RWPE2 (cell line): ENCODE measurements around the gene ZNHIT3.
A peak's percentile ranks its signal among the peaks of the same experiment; 100 is the strongest.

Experiments used
- ATAC-seq: fragments of 200-7000 bp; cut with Tn5 transposase; 3 replicates; pipeline ENCODE4 v1.9.1; 2021; ENCODE audit warnings: low read depth
- DNase-seq: peaks from one replicate; pipeline ENCODE4 v3.0.0-alpha.2; 2020; ENCODE audit warnings: low spot score
- H3K27ac ChIP-seq: fragments of 450-650 bp; 2 replicates; pipeline ENCODE4 v1.5.1; 2017; ENCODE audit warnings: mild to moderate bottlenecking; ENCODE audit not compliant: poor library complexity, severe bottlenecking
- H3K27me3 ChIP-seq: fragments of 250-450 bp; sonication (Bioruptor Pico); 2 replicates; pipeline ENCODE4 v1.5.1; 2021; ENCODE audit warnings: mild to moderate bottlenecking, moderate library complexity; ENCODE audit not compliant: insufficient read depth, poor library complexity, severe bottlenecking
- H3K36me3 ChIP-seq: fragments of 250-450 bp; sonication (Bioruptor Pico); 2 replicates; pipeline ENCODE4 v1.5.1; 2020; ENCODE audit warnings: low read depth, mild to moderate bottlenecking, moderate library complexity
- H3K4me1 ChIP-seq: fragments of 250-450 bp; sonication (Bioruptor Pico); 2 replicates; pipeline ENCODE4 v1.5.1; 2021; ENCODE audit warnings: mild to moderate bottlenecking, moderate library complexity; ENCODE audit not compliant: insufficient read depth, poor library complexity, severe bottlenecking
- H3K4me3 ChIP-seq: fragments of 250-450 bp; sonication (Bioruptor Pico); 2 replicates; pipeline ENCODE4 v1.5.1; 2021; ENCODE audit warnings: mild to moderate bottlenecking, moderate library complexity; ENCODE audit not compliant: severe bottlenecking
- H3K9me3 ChIP-seq: fragments of 250-450 bp; sonication (Bioruptor Pico); 2 replicates; pipeline ENCODE4 v1.5.1; 2021; ENCODE audit warnings: mild to moderate bottlenecking, moderate library complexity; ENCODE audit not compliant: severe bottlenecking
- TF ChIP-seq, protein P1 (sequence below): fragments of 450-650 bp; IDR thresholded peaks from one replicate; pipeline ENCODE4 v1.5.1; 2017; ENCODE audit warnings: mild to moderate bottlenecking, moderate library complexity; ENCODE audit not compliant: poor library complexity, severe bottlenecking

ZNHIT3 gene

GRCh38 chr17:36533935-36534839 lies 47.7 kb downstream of the ZNHIT3 start:
- peaks cover 4% of the 10 kb centered on the region for H3K4me1 ChIP-seq
- peaks cover 68% of the 10 kb centered on the region for H3K36me3 ChIP-seq
- ATAC-seq = peak; percentile 64

DNA sequence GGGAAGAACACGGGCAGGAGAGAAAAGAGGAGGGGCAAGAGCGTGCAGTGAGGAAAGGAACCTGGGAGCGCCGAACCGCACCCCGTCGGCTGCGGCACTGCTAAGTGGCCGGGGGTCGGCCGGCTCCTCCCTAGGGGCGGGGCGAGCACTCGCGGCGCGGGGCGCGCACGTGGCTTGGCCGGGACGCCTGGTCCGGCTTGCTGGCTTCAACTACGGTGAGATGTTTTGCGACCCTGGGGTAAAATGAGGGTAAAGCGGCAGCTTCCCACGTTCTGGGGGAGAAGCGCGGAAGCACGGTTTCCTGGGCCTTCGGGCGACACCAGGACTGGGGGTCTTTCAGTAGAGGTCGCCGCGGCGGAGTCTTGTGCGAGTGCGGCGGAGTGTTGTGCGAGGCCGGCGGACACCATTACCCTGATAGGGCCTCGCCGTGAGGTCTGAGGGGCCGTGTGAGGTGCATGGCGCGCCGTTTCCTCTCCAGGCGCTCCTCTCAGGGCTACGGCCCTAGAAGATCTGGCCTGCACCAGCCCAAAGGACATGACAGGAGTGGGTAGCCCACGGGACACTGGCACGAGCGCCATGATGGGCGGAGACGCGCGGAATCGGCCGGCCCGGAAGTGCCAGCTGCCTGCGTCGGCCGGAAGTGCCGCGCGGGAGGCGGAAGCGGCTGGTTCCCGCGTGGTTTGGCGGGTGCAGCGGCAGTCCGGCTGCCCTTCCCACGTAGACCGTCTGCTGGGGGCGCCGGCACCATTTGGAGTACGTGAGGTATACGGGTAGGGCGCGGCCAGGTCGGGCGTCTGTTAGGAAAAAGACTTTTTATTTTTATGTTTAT lies 48.6 kb downstream of the ZNHIT3 start, which contains the start of the genes MYO19 and PIGW:
MYO19 (minus strand) TSS at position 29 of the 829 bp plus-strand sequence. CDS start 2,330 bp downstream, outside the sequence.
PIGW (plus strand) TSS at position 148 of the 829 bp plus-strand sequence. CDS start 2,115 bp downstream, outside the sequence.
- H3K9me3 ChIP-seq = no peaks in the 10 kb centered on the region
- ATAC-seq = peak; percentile 82
- peak within 1 kb of the TSS; percentile 90 for H3K27ac ChIP-seq
- TF ChIP-seq, protein P1, sequence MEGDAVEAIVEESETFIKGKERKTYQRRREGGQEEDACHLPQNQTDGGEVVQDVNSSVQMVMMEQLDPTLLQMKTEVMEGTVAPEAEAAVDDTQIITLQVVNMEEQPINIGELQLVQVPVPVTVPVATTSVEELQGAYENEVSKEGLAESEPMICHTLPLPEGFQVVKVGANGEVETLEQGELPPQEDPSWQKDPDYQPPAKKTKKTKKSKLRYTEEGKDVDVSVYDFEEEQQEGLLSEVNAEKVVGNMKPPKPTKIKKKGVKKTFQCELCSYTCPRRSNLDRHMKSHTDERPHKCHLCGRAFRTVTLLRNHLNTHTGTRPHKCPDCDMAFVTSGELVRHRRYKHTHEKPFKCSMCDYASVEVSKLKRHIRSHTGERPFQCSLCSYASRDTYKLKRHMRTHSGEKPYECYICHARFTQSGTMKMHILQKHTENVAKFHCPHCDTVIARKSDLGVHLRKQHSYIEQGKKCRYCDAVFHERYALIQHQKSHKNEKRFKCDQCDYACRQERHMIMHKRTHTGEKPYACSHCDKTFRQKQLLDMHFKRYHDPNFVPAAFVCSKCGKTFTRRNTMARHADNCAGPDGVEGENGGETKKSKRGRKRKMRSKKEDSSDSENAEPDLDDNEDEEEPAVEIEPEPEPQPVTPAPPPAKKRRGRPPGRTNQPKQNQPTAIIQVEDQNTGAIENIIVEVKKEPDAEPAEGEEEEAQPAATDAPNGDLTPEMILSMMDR = peak; percentile 6
- peaks cover 60% of the 10 kb centered on the region for H3K36me3 ChIP-seq
- no peaks in the 10 kb centered on the region for H3K4me1 ChIP-seq
- H3K4me3 ChIP-seq = peak within 1 kb of the TSS; percentile 70
- H3K27me3 ChIP-seq = no peaks in the 10 kb centered on the region
- DNase-seq = peak; percentile 94

More at GRCh38 chr17:36533935-36534839, 47.7 kb downstream of the ZNHIT3 start:
- TF ChIP-seq, protein P1 = peak; percentile 86
- H3K27ac ChIP-seq = peak overlapping the region; percentile 90
- no peaks in the 10 kb centered on the region for H3K9me3 ChIP-seq
- H3K4me3 ChIP-seq = peak overlapping the region; percentile 70
- H3K27me3 ChIP-seq = no peaks in the 10 kb centered on the region
- DNase-seq = peak; percentile 84

- H3K4me1 ChIP-seq = no peaks in the 10 kb centered on the region
- peak overlapping the region; percentile 90 for H3K27ac ChIP-seq
- ATAC-seq (no peak; the same call in 2 of the 3 replicates), DNase-seq (no peak)
- H3K36me3 ChIP-seq = peaks cover 57% of the 10 kb centered on the region
- no peaks in the 10 kb centered on the region for H3K9me3 ChIP-seq
- TF ChIP-seq, protein P1 = no peak
- H3K27me3 ChIP-seq = no peaks in the 10 kb centered on the region
- H3K4me3 ChIP-seq = peak overlapping the region; percentile 70
Measured at GRCh38 chr17:36535669-36536081, 49.2 kb downstream of the ZNHIT3 start.

- Histone ChIP-seq H3K4me3 (no peak overlapping the region), H3K27me3 (no peaks in the 10 kb centered on the region), H3K36me3 (peaks cover 27% of the 10 kb centered on the region), H3K9me3 (no peaks in the 10 kb centered on the region), H3K4me1 (peaks cover 5% of the 10 kb centered on the region), H3K27ac (no peak overlapping the region)
- DNase-seq = no peak
- ATAC-seq = no peak
- TF ChIP-seq, protein P1 = no peak
Measured at GRCh38 chr17:36540696-36541095, 54.2 kb downstream of the ZNHIT3 start.
